HepG2 (cell line): ENCODE results near the gene NTN3. TPM values are rescaled to one million over a fixed set of nuclear protein-coding genes. Genes with fewer than 3 reads are reported as not detected.
"Not testable (repeated sequence)": the region's sequence is repeated elsewhere in the genome, so short reads cannot be mapped to it uniquely, and the experiment has no call there.

ENCODE experiments used
- ATAC-seq: fragments of 200-7000 bp; cut with Tn5 transposase; 3 replicates; pipeline ENCODE4 v1.9.1; 2020; ENCODE audit warnings: mild to moderate bottlenecking, moderate library complexity
- BruUV-seq: library from RNA; stranded (reverse); fragments of 400-500 nt; replicated peaks from 2 replicates; lab custom pipeline; 2021; lab: Mats Ljungman, UMichigan
- CTCF ChIA-PET: fragments of 300-600 bp; formaldehyde crosslinking; extraction: SDS; loops from one replicate; lab custom pipeline; 2021; ENCODE audit warnings: low total read pairs, inconsistent platforms, low intra/inter-chr PET ratio; lab: Yijun Ruan, JAX
- POLR2A ChIA-PET: fragments of 350-600 bp; sonication (Branson Sonifier 250); formaldehyde crosslinking; loops from one replicate; lab custom pipeline; 2020; ENCODE audit warnings: antibody characterized with exemption, inconsistent platforms; lab: Yijun Ruan, JAX
- DNase-seq: peaks from one replicate; pipeline ENCODE4 v3.0.0-alpha.2; 2015; ENCODE audit warnings: low spot score
- FAIRE-seq: peaks from 3 replicates; lab custom pipeline; 2011; peaks lifted over from hg19 to GRCh38; lab: Jason Lieb, UNC
- H2AFZ ChIP-seq: one replicate; pipeline ENCODE4 v1.6.1; 2011; ENCODE audit warnings: low read length, inconsistent platforms
- H3K27ac ChIP-seq: fragments of 300-600 bp; 3 replicates; pipeline ENCODE4 v1.8.0; 2011; ENCODE audit warnings: mixed run types, mild to moderate bottlenecking, mixed read lengths, low read length, inconsistent platforms; ENCODE audit not compliant: insufficient read depth; ENCODE audit errors: extremely low read length
- H3K27me3 ChIP-seq, 2 experiments: fragments of 200-600 bp in 1 of 2; 2 replicates in 1 of 2; 3 replicates in 1 of 2; pipeline versions ENCODE4 v1.6.0 to v1.8.0; 2011; ENCODE audit warnings: low read length in 2 of 2, mild to moderate bottlenecking in 2 of 2, moderate library complexity in 2 of 2, inconsistent platforms in 1 of 2; ENCODE audit not compliant: insufficient read depth in 2 of 2, control insufficient read depth in 1 of 2
- H3K36me3 ChIP-seq, 2 experiments: fragments of 200-600 bp in 1 of 2; replicated peaks in 1 of 2; 2 replicates in 1 of 2; 3 replicates in 1 of 2; pipeline versions ENCODE4 v1.5.1 to v1.8.0; 2011; ENCODE audit warnings: low read length in 2 of 2, inconsistent platforms in 1 of 2; ENCODE audit not compliant: insufficient read depth in 2 of 2, control insufficient read depth in 1 of 2
- H3K4me1 ChIP-seq: 2 replicates; pipeline ENCODE4 v1.5.1; 2012; ENCODE audit warnings: low read length, inconsistent platforms; ENCODE audit not compliant: insufficient read depth
- H3K4me2 ChIP-seq: 2 replicates; pipeline ENCODE4 v1.6.0; 2011; ENCODE audit warnings: low read depth, low read length, inconsistent platforms
- H3K4me3 ChIP-seq, 3 experiments: fragments of 200-600 bp in 1 of 3; sonication (generic), shearing (Covaris generic) in 1 of 3; replicated peaks in 1 of 3; 2 replicates each; pipeline ENCODE4 v1.5.1; 2011 to 2016; ENCODE audit warnings: low read length in 3 of 3, inconsistent platforms in 2 of 3, low read depth in 2 of 3, mild to moderate bottlenecking in 2 of 3, control low read depth in 1 of 3, mixed read lengths in 1 of 3; ENCODE audit not compliant: insufficient read depth in 1 of 3
- H3K79me2 ChIP-seq: one replicate; pipeline ENCODE4 v1.6.1; 2011; ENCODE audit warnings: low read length, inconsistent platforms; ENCODE audit not compliant: insufficient read depth
- H3K9ac ChIP-seq: 2 replicates; pipeline ENCODE4 v1.6.0; 2011; ENCODE audit warnings: mild to moderate bottlenecking, low read depth, low read length, inconsistent platforms; ENCODE audit not compliant: insufficient read depth
- H3K9me3 ChIP-seq: 2 replicates; pipeline ENCODE4 v1.5.1; 2012; ENCODE audit warnings: mild to moderate bottlenecking, low read length
- H4K20me1 ChIP-seq: 2 replicates; pipeline ENCODE4 v1.6.0; 2011; ENCODE audit warnings: inconsistent platforms, mild to moderate bottlenecking, low read length, moderate library complexity; ENCODE audit not compliant: insufficient read depth
- BCL6 ChIP-seq: IDR thresholded peaks from 2 replicates; pipeline ENCODE4 v1.6.1; 2016; ENCODE audit warnings: missing genetic modification reagents, missing compliant biosample characterization
- CBX5 ChIP-seq: sonication (generic); formaldehyde crosslinking; IDR thresholded peaks from 2 replicates; pipeline ENCODE4 v1.4.0; 2020; ENCODE audit warnings: missing genetic modification reagents, borderline replicate concordance
- CHD2 ChIP-seq: IDR thresholded peaks from 2 replicates; pipeline ENCODE4 v1.6.1; 2011; ENCODE audit warnings: low read depth, low read length, improper control_type of control experiment
- ETV5 ChIP-seq: IDR thresholded peaks from 2 replicates; pipeline ENCODE4 v1.6.1; 2018; ENCODE audit warnings: missing biosample characterization, missing genetic modification reagents, inconsistent platforms, borderline replicate concordance
- FOXK1 ChIP-seq: sonication (generic); formaldehyde crosslinking; IDR thresholded peaks from 2 replicates; pipeline ENCODE4 v1.4.0; 2020; ENCODE audit warnings: low read depth, missing genetic modification reagents, borderline replicate concordance
- NFRKB ChIP-seq: fragments of 450-650 bp; IDR thresholded peaks from 2 replicates; pipeline ENCODE4 v1.6.1; 2017
- SP5 ChIP-seq: IDR thresholded peaks from 2 replicates; pipeline ENCODE4 v1.6.1; 2016; ENCODE audit warnings: low read depth, borderline replicate concordance
- THYN1 ChIP-seq: sonication (generic); formaldehyde crosslinking; IDR thresholded peaks from 2 replicates; pipeline ENCODE4 v1.8.1; 2023; ENCODE audit warnings: low read depth, mild to moderate bottlenecking, moderate library complexity, missing genetic modification reagents, borderline replicate concordance
- TOPORS ChIP-seq: sonication (generic); formaldehyde crosslinking; IDR thresholded peaks from 2 replicates; pipeline ENCODE4 v1.8.0; 2023; ENCODE audit warnings: mild to moderate bottlenecking, missing genetic modification reagents
- ZBTB4 ChIP-seq: sonication (generic); formaldehyde crosslinking; IDR thresholded peaks from 2 replicates; pipeline ENCODE4 v1.4.0; 2020; ENCODE audit warnings: missing genetic modification reagents, mild to moderate bottlenecking, borderline replicate concordance
- ZFP82 ChIP-seq: sonication (generic); formaldehyde crosslinking; IDR thresholded peaks from 2 replicates; pipeline ENCODE4 v1.5.1; 2020; ENCODE audit warnings: mild to moderate bottlenecking, missing genetic modification reagents, borderline replicate concordance
- ZNF124 ChIP-seq: sonication (generic); formaldehyde crosslinking; IDR thresholded peaks from 2 replicates; pipeline ENCODE4 v1.4.0; 2020; ENCODE audit warnings: missing genetic modification reagents
- ZNF33A ChIP-seq: sonication (generic); formaldehyde crosslinking; IDR thresholded peaks from 2 replicates; pipeline ENCODE4 v1.5.1; 2020; ENCODE audit warnings: missing genetic modification reagents, mild to moderate bottlenecking, moderate library complexity, borderline replicate concordance
- ZNF33B ChIP-seq: sonication (generic); formaldehyde crosslinking; IDR thresholded peaks from 2 replicates; pipeline ENCODE4 v1.5.1; 2020; ENCODE audit warnings: mild to moderate bottlenecking, missing genetic modification reagents
- ZNF501 ChIP-seq: sonication (generic); formaldehyde crosslinking; IDR thresholded peaks from 2 replicates; pipeline ENCODE4 v1.5.1; 2020; ENCODE audit warnings: mild to moderate bottlenecking, moderate library complexity, missing genetic modification reagents
- ZNF569 ChIP-seq: sonication (generic); formaldehyde crosslinking; IDR thresholded peaks from 2 replicates; pipeline ENCODE4 v1.5.0; 2020; ENCODE audit warnings: mild to moderate bottlenecking, missing genetic modification reagents, moderate library complexity, borderline replicate concordance
- ZNF616 ChIP-seq: sonication (generic); formaldehyde crosslinking; IDR thresholded peaks from 2 replicates; pipeline ENCODE4 v1.5.0; 2020; ENCODE audit warnings: low read depth, mild to moderate bottlenecking, missing genetic modification reagents
- WGBS: methylation state at CpG from one replicate; pipeline ENCODE4 v1.1.6; 2017; ENCODE audit warnings: low lambda C conversion rate; 5-methylcytosine and 5-hydroxymethylcytosine counted together
- in situ Hi-C: cut with HindIII; loops from 2 replicates; pipeline ENCODE4 v1.10.0; 2017; ENCODE audit warnings: low pct_unique_long_range_greater_than_20kb; ENCODE audit not compliant: extremely low pct_ligation_motif_present
- intact Hi-C: fragments of 100-400 bp; cut with micrococcal nuclease; formaldehyde crosslinking; loops from one replicate; pipeline ENCODE4 v1.10.0; 2022; ENCODE audit not compliant: unreplicated experiment
- polyA plus RNA-seq, 8 experiments: library from polyadenylated mRNA; depleted of rRNA in 3 of 8; stranded (reverse) in 7 of 8; unstranded in 1 of 8; fragments of >200 nt; fragmentation: Illumina TruSeq in 4 of 8; extraction: Trizol in 4 of 8; gene quantifications; 2 replicates each; pipeline versions ENCODE4 v1.2.1 to v1.2.3, GENCODE V29; 2011 to 2016; ENCODE audit warnings: low read depth in 4 of 8, missing spikeins in 1 of 8, mixed read lengths in 1 of 8; ENCODE audit not compliant: insufficient read depth in 1 of 8
- total RNA-seq, 5 experiments: library from RNA; depleted of rRNA; stranded (reverse); fragments of >200 nt; fragmentation: Illumina TruSeq; extraction: Trizol; gene quantifications; 2 replicates each; pipeline ENCODE4 v1.2.3, GENCODE V29; 2016; ENCODE audit warnings: low read depth in 1 of 5

NTN3 gene
- total and polyA plus RNA-seq, 2 of the 13 experiments (the other 11 are each of a cell fraction or from before 2014, with no cell fraction given), result 0.09 to 0.20 TPM

DNA sequence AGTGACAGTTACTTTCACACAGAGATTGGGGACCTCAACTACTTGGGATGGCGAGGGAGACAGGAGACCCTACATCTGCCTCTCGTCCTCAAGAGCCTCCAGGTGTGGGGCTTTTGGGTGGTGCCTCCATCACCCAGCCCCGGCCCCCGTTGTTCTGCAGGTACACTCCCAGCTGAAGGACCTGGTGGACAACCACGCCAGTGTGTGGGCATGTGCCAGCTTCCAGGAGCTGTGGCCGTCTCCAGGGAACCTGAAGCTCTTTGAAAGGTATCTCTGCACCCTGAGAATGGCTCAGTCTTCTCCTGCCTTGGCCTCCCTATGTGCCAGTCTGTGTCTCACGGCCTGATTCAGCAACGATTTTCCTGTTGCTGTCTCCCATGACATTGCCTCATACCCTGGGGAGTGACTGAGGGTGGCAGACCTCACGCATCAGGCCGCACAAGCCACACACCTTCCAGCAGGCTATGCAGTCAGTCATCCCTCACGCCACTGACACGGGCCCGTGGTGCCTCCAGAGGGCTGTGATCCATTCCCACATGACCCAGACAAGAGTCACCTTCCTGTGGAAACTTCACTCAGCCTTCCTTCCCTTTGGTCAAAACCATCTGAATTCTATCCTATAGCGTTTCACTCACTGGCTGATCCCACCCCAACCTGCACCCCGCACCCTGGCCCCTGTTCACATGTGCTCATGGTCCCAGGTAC is 38.1 kb upstream of the NTN3 start:
- DNase-seq, result no peak
- TF ChIP-seq CHD2 (no peak), ZNF616 (no peak), CBX5 (CRISPR knock-in tag) (no peak), SP5 (CRISPR knock-in tag) (no peak), NFRKB (no peak), ZNF569 (no peak), BCL6 (CRISPR knock-in tag) (no peak), ETV5 (CRISPR knock-in tag) (no peak), ZNF124 (no peak), TOPORS (CRISPR knock-in tag) (no peak), ZFP82 (no peak), FOXK1 (CRISPR knock-in tag) (no peak), ZNF33B (CRISPR knock-in tag) (no peak), ZNF33A (no peak), ZBTB4 (CRISPR knock-in tag) (no peak), ZNF501 (CRISPR knock-in tag) (no peak), THYN1 (CRISPR knock-in tag) (no peak)
- intact Hi-C loops, result loop anchor here (5.0 kb wide), 1 partner anchor 39 kb away; the partner anchor contains the start of gene NTN3
- ChIA-PET CTCF (interaction anchor here (1.4 kb wide), 1 partner anchor 69 kb away, joined by 8 read pairs; no protein-coding TSS in a partner anchor), POLR2A (no interaction called here)
- no peak for FAIRE-seq
- no peak overlapping the region for H3K4me2 ChIP-seq
- BruUV-seq, result no TSS peak
- H3K4me3 ChIP-seq, result no peak overlapping the region
- peaks cover 25% of the 10 kb centered on the region for H3K4me1 ChIP-seq
- H4K20me1 ChIP-seq, result no peaks in the 10 kb centered on the region
- H2AFZ ChIP-seq, result no peak overlapping the region
- 95% methylated on average over 12 of the region's 15 CpGs for WGBS
- H3K79me2 ChIP-seq, result peaks cover 15% of the 10 kb centered on the region
- H3K36me3 ChIP-seq, result peaks cover 26 to 46% of the 10 kb centered on the region in 2 experiments
- H3K27me3 ChIP-seq, result no peaks in the 10 kb centered on the region; a peak in 1 of 5 replicates
- in situ Hi-C loops, result no loop called here
- no peak for ATAC-seq
- H3K9me3 ChIP-seq, result no peaks in the 10 kb centered on the region
- H3K27ac ChIP-seq, result no peak overlapping the region
- no peak overlapping the region for H3K9ac ChIP-seq

DNA sequence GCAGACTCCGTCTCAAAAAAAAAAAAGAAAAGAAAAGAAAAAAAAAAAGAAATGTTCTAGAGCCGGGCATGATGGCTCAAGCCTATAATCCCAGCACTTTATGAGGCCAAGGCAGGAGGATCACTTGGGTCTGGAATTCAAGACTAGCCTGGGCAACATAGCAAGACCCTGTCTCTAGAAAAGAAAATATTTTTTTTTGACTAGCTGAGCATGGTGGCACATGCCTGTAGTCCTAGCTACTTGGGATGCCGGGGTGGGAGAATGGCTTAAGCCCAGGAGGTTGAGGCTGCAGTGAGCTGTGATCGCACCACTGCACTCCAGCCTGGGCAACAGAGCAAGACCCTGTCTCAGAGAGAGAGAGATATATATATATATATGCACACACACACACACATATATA is 35.9 kb upstream of the NTN3 start:
- intact Hi-C loops, H3K4me2 ChIP-seq, H3K4me3 ChIP-seq, H4K20me1 ChIP-seq, H2AFZ ChIP-seq, in situ Hi-C loops, CTCF ChIA-PET, FAIRE-seq, H3K9ac ChIP-seq, DNase-seq, H3K27me3 ChIP-seq, H3K27ac ChIP-seq, H3K79me2 ChIP-seq, BruUV-seq, ATAC-seq, H3K9me3 ChIP-seq, POLR2A ChIA-PET: not testable (repeated sequence)
- peaks cover 13% of the 10 kb centered on the region for H3K4me1 ChIP-seq
- WGBS, result 95% methylated on average over 4 of the region's 4 CpGs
- H3K36me3 ChIP-seq, result peaks cover 34 to 56% of the 10 kb centered on the region in 2 experiments
